Stimulated activated naive CD4-positive, alpha-beta T cell treated with Interleukin-2 at 50 U/mL for 16 hours (primary cell): Measurements from ENCODE around the gene GZF1.
A peak's percentile ranks its signal among the peaks of the same experiment; 100 is the strongest.

ENCODE experiments used
- DNase-seq: peaks from one replicate; lab custom pipeline; 2025; lab: John Stamatoyannopoulos, UW

Gene GZF1

DNA sequence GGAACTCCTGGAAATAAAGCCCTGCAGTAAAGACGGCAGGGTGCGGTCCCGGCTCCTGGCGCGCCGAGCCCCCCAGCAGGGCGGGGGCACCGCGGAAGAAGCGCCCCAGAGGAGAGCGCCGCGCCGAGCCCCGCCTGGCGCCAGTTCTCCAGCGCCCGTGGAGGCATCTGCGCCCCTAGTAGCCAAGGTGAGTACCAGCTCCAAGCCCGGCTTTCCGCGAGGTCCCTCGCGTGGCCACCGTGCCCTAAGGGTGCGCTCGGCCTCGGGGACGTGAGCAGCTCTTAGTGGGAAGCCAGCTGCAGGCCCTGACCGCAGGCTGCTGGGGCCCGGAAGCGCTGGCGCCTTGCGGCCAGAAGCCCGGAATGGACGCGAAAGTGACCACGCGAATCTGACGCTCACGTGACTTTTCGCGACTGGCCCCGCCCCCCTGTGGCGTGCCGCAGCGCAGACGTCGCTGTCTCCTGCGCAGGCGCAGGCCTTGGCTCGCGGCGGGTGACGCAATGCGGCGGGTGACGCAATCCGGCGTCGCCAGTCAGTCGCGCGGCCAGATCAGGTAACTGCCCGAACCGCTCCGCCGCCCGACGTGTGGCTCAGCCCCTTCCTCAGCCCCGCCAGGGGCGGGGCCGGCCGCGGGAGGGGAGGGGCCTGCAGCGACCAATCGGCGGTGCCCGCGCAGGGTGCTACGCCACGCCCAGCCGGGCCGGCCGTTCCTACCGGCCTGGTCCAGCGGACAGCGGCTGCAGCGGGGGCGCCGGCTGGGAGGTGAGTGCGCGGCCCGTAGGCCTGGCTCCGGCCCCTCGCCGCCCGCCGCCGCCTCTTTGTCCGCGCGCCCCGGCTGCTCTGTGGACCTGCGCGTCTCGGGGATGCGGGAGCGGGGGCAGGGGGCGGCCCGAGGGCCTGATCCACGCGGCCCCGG lies at the start of gene GZF1:
TSS of gene GZF1 (plus strand) at position 707 of the 916 bp plus-strand sequence. CDS start 2,202 bp downstream, outside the sequence.
- DNase-seq, result peak; percentile 96

DNA sequence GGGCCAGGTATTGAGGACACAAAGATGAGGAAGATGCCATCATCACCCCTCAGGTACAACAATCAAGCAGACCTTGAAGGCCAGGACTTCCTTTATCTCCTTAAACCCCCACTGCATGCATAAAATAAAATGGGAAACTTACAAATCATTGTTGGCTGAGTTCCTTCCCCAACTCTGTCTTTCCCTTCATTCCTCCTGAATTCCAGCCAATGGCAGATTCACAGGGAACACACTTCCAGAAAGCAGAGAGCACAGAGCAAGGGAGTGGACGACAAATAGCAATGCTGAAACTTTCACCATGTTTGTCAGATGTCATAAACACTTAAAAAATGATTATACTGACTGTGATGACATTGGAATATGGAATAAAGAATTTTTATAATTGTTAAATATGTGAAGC lies 48.7 kb upstream of the GZF1 start:
- no peak for DNase-seq

DNA sequence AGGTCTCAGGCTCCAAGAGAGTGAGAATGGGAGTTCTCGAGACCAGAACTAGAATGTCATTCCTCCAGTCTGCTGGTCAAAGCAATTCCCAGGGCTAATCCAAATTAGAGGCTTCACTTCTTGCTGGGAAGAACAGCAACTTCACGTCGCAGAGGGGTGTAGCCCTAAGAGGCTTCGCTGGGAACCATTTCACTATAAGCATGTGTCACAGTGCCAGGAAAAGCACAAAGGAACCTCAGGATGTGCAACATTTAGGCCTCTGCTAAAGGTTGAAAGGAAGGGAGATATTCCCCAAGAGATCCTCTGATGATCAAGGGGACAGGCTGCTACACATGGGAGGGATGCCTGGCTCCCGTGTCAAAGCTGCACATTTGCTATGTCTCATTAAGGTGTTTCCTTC lies 47.3 kb upstream of the GZF1 start:
- no peak for DNase-seq

DNA sequence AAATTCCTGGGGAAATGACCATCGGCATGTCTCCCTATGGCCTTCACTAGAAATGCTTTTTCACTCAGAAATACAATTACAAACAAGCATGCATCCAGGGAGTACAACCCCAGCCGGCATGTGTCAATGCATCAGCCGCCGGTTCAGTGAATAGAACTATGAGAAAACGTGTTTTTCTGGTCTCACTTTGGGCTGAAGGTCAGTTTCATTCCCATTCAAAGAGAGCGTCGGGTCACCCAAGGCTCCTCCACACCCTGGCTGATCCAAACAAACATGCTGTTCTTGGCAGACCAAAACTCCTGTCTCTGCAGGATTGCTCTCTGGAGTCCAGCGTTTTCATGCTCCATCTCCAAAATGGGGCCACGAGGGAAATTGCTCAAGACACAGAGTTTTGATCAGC lies 46.9 kb upstream of the GZF1 start:
- DNase-seq, result no peak

DNA sequence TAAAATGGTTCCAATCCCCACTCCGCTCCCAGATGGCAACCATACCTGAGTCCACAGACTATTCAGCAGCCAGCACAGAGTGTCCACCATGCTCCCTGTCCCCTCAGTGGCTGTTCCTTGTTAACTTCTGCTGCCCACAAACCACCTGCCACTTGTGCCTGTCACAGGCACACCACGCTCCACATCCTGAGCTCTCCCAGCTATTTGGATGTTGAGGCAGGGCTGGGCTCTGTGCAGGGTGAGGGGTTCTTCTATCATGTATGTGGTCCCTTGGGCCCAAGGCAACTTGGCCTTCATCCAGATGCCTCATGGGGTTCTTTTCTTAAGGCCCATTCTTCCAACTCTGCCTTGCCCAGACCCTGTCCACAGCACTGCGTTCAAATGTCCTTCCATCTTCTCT lies 45.4 kb upstream of the GZF1 start:
- no peak for DNase-seq

DNA sequence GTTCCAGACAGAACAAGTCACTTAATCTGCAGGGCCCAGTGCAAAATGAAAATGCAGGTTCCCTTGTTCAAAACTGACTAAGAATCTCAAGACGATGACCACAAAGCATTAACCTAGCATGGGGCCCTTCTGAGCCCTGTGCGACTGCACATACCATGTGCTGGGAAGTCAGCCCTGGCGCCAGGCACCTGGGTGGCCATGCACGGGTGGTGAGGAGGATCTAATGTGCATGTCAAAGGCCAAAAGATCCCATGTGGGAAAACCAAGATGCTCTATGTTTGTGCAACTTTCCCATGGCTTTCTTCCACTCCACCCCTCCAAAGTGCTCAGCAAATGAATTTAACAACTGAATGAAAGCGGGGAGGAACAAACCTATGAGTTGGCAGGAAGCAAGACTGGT lies 44.9 kb upstream of the GZF1 start:
- DNase-seq, result no peak

DNA sequence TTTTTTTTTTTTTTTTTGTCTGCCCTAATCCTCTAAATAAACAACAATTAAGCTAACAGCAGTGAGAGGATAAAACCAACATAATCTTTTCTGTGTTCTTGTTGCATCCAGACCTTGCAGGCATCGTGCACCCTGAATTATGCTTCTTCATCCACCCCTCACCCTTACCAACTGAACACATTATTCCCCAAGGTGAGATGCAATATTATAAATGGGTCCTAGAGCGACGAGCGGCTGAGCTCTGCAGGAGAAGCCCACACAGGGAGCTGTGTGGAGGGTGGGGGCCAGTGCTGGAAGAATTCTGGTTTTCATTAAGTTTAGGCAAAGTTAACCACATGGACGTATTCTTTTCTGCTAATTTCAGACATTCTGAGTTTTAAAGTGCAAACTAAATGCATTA lies 43.6 kb upstream of the GZF1 start:
- DNase-seq, result no peak

DNA sequence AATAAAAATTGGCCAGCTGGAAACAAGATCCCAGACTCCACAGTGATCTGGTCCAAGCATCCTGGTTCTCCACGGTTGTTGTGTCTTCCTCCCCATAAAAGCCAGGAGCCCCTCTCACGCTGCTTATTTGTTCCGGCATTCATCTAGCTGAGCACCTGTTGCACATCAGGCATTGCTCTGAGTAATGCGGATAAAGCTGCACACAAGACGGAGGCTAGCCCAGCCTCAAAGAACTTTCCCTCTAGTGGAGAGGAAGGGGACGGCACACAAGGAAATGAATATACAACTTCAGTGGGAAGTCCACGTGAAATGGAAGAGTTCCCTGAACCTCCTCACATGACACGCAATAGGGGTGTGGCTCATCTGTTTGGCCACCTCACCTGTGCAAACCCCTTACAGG lies 41.7 kb upstream of the GZF1 start:
- no peak for DNase-seq

DNA sequence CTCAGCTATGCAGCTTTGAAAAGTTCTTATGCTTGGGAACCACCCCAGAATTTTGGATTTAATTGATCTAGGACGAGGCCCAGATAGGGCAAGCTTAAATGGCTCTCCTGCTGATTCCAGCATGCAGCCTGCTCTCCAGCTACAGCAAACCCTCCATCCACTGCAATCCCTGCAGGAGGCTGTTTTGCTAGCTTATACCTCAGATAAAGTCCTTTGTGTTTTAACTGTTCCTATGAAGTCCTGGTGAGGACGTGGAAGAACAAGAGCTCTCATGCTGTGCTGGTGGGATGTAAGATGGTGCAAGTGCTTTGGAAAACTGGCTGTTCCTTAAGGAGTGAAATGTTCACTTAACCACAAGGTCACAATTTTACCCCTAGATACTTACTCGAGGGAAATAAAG lies 36.9 kb upstream of the GZF1 start:
- no peak for DNase-seq

DNA sequence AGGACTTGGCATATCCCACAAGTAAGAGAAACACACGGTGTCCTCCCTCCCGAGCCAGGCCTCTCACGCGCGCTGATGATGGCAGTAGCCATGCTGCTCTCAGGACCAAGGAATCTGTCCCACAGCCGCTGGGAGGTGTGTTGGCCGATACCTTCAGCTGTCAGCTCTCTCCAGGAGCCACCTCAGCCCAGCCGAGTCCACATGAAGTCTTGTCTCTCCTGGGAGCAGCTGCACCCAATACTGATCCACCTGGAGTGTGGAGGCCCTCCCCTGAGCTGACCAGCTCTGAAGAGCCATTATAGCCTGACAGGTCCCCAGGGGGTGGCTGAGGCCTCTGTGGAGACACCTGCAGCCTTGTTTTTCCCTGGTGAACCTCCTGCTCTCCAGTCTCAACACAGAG lies 35.2 kb upstream of the GZF1 start:
- DNase-seq, result no peak

DNA sequence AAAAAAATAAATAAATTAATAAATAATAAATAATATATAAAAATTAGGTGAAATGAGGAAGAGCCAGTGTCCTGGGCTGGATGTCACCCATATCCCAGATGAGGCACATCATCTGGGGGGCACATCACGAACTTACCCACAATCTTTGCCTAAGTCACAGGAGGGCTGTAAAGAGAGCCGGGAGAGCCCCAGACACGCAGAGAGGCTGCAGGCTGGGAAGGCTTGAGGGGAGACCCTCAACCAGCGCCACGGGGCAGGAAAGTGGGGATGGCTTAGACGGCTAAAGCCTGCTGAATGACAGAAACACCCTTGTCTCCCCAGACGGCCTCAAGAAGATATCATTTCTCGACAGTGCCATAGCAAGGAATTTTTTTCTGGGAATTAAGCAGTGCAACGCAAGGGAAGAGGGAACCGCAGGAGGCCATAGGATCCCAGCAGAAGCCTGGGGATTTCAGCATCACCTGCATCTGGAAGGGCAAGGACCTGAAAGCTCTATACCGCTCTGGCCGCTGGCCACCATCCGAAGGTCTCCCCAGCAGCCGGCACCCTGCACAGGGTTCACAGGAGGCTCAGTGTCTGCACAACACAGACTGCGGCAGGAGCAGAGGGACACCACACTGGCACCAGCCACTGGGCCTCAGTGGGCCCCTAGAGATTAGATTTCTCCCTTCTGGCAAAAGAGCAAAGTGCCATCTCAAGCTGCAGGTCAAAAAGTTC lies 34.2 kb upstream of the GZF1 start:
- no peak for DNase-seq

DNA sequence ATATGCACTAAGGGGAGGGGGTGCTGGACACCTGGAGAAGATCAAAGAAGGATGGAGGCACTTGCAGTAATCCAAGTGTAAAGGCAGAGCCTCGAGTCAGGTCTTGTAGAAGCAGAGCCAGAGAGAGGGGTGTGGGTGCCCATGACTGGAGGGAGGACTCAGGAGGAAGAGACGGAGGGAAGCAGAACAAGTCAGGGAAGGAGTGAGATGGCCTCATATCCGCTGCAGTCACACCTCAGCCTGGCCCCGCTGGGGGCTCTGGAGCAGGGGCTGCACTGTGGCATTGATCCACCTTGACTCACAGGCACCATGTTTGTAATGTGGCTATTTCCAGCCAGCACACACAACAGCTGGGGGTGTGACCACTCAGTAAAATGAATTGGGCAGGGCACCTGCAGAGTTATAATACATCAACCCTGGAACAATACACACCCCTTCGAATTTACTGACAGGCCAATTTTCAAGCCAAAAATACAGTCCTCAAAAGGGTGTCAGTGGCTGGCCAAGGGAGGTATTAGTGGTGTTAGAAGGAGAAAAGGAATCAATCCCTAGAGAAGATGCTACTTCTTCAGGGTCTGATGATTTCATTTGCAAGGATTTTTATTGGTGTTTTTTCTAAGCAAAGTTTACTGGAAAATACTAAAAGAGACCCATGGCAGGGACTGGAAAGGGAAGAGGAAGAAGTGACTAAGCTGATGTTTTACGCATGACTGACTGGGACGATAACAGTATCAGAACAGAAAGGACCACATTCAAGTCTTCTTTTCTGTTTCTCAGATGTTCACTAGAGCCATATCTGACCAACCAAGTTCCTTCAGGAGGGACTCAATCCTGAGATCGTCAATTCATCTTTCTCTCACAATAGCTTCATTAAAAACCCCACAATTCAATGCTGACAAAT lies 30.3 kb upstream of the GZF1 start:
- no peak for DNase-seq

DNA sequence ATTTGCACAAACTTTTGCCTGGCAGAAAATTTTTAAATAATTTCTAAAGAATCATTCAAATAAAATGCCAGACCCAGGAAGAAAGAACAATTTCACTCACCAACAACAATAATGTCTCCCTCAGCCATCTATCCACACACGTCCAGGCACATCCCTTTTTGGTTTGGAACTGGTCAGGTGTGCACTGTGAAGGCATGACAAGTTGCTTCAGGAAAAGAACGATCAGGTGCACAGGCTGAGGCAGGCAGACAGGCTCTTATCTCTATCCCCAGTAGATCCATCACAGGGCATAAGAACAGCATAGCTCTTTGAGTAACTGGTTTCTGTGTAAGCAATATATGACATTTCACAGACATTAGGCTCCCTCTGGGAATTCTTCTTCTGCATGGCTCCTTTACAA lies 29.5 kb upstream of the GZF1 start:
- no peak for DNase-seq

DNA sequence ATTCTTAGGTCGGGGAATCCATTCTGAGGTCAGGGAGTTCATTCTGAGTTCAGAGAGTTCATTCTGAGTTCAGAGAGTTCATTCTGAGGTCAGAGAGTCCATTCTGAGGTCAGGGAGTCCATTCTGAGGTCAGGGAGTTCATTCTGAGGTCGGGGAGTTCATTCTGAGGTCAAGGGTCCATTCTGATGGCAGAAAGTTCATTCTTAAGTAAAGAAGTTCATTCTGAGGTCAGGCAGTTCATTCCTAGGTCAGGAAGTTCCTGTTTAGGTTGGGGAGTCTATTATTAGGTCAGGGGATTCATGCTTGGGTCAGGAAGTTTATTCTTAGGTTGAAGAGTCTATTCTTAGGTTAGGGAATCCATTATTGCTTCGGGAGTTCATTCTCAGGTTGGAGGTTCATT lies 27.9 kb upstream of the GZF1 start:
- no peak for DNase-seq

DNA sequence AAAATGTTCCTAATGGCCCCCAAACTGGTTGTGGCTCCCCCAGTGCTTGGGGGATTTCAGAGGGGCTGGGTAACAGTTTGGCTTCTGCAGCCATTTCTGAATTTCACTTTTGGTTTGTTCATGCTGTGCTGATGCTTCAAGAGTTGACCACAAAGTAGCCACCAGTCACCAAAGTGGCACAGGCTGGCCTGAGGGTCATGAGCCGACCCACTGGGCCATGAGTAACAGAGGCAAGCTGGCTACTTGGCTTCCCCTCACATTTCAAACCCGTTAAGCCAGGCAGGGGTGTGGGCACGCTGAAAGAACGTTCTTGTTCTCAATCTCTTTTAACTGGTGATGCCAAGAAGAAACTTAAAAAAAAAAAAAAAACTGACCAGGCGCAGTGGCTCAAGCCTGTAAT lies 26.5 kb upstream of the GZF1 start:
- DNase-seq, result no peak

DNA sequence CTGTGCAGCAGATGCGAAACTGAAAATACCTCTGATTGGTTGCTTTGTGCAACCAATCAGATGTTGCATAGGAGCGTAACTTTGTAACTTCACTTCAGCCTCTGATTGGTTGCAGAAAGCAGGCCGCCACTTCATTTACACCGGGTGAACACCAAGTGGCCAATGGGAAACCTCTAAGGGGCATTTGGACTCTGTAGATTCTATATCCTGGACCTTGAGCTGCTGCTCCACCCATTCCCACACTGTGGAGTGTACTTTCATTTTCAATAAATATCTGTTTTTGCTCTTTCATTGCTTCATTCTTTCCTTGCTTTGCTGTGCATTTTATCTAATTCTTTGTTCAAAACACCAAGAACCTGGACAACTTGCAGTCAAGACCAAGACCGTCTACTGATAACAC lies 25.5 kb upstream of the GZF1 start:
- DNase-seq, result no peak

DNA sequence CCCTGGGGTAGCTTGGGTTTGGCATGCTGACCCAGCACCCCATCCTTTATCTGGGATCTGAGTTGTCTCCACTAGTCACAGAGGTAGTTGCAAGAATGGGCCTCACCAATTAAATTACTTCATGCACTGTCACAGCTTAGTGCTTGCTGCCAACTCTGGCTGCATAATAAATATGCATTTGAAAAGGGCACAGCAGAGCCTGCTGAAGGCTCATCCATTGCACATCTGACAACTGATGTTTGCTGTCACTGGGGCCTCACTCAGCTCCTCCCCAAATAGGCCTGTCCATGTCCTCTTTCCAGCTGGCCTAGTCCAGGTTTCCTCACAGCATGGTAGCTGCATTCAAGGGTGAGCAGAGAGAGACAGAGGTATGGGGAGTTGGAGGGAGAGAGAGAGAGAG lies 24.7 kb upstream of the GZF1 start:
- no peak for DNase-seq

DNA sequence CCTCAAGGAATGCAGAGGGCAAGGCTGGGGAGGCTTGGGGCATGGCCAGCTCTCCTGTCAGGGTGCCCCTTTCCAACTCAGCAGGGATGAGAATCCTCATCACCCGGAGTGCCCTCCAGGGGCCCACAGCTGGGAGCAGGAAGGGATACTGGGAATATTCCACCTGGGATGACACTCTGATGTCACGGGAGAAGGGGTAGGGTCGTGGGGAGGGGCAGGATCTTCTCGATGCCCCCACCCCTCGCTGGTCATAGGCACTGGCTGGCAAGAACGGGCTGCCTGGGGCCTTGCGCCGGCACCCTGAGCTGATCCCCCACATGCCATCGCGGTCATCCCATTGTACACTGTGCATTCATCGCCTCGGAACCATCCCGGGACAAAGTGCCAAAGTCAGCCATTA lies 22.0 kb upstream of the GZF1 start:
- no peak for DNase-seq

DNA sequence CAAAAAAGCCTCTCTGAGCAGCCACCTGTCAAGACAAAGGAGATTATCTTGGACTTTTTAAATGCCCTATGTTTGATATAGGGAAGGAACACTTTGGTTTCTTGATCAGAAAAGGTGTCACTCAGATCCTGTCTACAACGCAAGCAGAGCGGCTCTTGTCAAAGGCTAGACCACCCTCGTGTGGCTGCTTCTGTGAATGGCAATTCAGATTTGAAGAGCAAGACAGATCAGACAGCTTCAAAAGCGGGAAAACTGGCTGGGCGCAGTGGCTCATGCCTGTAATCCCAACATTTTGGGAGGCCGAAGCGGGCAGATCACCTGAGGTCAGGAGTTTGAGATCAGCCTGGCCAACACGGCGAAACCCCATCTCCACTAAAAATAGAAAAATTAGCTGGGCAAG lies 21.5 kb upstream of the GZF1 start:
- DNase-seq, result no peak

DNA sequence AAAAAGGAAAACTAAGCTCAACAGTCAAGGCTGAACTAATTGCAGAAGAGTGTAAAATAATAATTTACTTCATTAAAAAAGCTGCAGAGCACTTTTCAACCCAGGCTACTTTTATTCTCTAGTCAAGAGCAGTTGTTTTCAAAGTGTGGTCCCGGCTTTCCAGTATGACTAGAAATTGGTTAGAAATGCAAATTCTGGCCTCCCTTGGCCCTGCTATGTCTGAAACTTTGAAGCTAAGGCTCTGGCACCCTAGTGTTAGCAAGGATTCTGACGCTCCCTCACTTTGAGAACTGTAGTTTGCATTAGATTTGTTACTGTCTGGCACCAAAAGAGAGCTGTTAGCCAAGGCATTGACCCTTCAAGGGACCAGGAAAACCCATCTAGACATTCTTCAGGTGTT lies 20.9 kb upstream of the GZF1 start:
- no peak for DNase-seq

DNA sequence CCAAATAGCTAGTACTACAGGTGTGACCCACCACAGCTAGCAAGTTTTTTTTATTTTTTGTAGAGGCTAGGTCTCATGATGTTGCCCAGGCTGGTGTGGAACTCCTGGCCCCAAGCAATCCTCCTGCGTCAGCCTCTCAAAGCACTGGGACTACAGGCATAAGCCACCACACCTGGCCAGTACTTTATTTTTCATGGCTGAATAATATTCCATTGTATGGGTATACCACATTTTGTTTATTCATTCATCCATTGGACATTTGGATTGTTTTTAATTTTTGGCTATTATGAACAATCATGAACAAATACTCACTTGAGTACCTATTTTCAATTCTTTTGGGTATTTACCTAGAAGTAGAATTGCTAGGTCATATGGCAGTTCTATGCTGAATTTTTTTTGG lies 18.4 kb upstream of the GZF1 start:
- DNase-seq, result no peak

DNA sequence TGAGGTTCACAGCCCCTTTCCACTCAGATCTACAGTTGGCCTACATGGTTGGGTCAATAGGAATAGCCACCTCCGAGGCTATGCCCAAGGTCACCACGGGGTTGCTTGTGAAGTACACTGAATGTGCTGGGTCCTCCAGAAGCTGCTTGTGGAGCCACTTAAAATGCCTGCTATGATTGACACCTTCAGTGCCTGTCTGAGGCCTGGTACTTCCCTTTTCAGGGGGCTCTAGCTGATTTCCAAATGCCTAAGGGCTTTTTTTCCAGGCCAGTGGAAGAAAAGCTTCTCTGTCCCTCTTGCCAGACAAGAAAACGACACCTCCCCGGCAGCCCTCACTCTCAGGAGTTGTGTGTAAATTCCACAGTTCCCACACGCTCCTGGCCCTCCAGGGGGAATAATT lies 17.6 kb upstream of the GZF1 start:
- no peak for DNase-seq

DNA sequence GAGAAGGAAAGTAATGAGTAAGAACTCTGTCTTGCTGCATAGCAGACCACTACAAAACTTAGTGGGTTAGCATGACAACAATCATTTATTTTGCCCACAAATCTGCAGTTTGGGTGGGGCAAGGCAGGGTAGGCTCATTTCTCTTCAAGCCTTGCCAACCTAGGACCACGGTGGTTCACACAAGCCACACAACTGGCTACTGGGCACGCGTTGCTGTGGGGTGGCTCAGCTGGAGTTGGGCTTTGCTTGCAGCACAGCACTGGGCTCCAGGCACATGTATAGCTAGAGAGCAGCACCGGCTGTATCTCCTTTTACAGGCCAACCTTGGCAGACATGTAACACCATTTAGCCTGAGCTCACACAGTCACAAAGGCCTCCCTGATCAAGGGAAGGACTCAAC lies 16.0 kb upstream of the GZF1 start:
- no peak for DNase-seq
